Activated CD4-positive, CD25-positive, alpha-beta regulatory T cell treated with anti-CD3 and anti-CD28 coated beads, Interleukin-2, amount 50 U/mL, for 16 hours (primary cell): ENCODE results near the gene SIAH3.

ENCODE experiments used
- DNase-seq: peaks from one replicate; pipeline ENCODE4 v3.0.0-alpha.2; 2020; ENCODE audit warnings: low read depth, low spot score

SIAH3 gene

GRCh38 chr13:45863709-45864590 is 12.4 kb upstream of the SIAH3 start:
- DNase-seq: no peak

- DNase-seq: no peak
These were observed 9.8 kb upstream of the SIAH3 start for GRCh38 chr13:45861322-45861721.

GRCh38 chr13:45860240-45860639 is 8.7 kb upstream of the SIAH3 start:
- no peak for DNase-seq

GRCh38 chr13:45859705-45860104 is 8.2 kb upstream of the SIAH3 start:
- DNase-seq: no peak

GRCh38 chr13:45852494-45852893 is 941 bp upstream of the SIAH3 start:
- no peak for DNase-seq

- no peak for DNase-seq
These were observed 403 bp upstream of the SIAH3 start for GRCh38 chr13:45851956-45852355.

GRCh38 chr13:45850027-45850613 is 1.4 kb downstream of the SIAH3 start:
- no peak for DNase-seq

- DNase-seq: no peak
These were observed 2.1 kb downstream of the SIAH3 start for GRCh38 chr13:45849408-45849807.

GRCh38 chr13:45847554-45848224 is 3.9 kb downstream of the SIAH3 start:
- no peak for DNase-seq

- no peak for DNase-seq
These were observed 4.9 kb downstream of the SIAH3 start for GRCh38 chr13:45846681-45847080.

- no peak for DNase-seq
These were observed 13.3 kb downstream of the SIAH3 start for GRCh38 chr13:45838171-45838745.

GRCh38 chr13:45837111-45837510 is 14.4 kb downstream of the SIAH3 start:
- no peak for DNase-seq

- DNase-seq: no peak
These were observed 17.1 kb downstream of the SIAH3 start for GRCh38 chr13:45834411-45834994.

GRCh38 chr13:45833663-45834375 is 17.7 kb downstream of the SIAH3 start:
- DNase-seq: no peak

GRCh38 chr13:45833242-45833641 is 18.3 kb downstream of the SIAH3 start:
- DNase-seq: no peak

GRCh38 chr13:45831851-45832250 is 19.7 kb downstream of the SIAH3 start:
- DNase-seq: no peak

GRCh38 chr13:45830121-45830520 is 21.4 kb downstream of the SIAH3 start:
- no peak for DNase-seq

GRCh38 chr13:45828256-45828968 is 23.1 kb downstream of the SIAH3 start:
- DNase-seq: no peak

GRCh38 chr13:45827318-45827717 is 24.2 kb downstream of the SIAH3 start:
- DNase-seq: no peak

- no peak for DNase-seq
These were observed 24.8 kb downstream of the SIAH3 start for GRCh38 chr13:45826731-45827130.

- DNase-seq: no peak
These were observed 26.2 kb downstream of the SIAH3 start for GRCh38 chr13:45825387-45825650.
